K562 (cell line): ENCODE results near the gene C1QTNF9B. TPM values are rescaled to one million over a fixed set of nuclear protein-coding genes. Genes with fewer than 3 reads are reported as not detected.

Source experiments
- ARNT ChIP-seq, 2 experiments: fragments of 450-650 bp; IDR thresholded peaks; 2 replicates each; pipeline ENCODE4 v1.6.1; 2016; ENCODE audit warnings: mild to moderate bottlenecking in 1 of 2
- BCL6 ChIP-seq: fragments of 250-450 bp; sonication (Bioruptor Pico); IDR thresholded peaks from 2 replicates; pipeline ENCODE4 v1.4.0; 2020
- BRF1 ChIP-seq: IDR thresholded peaks from 3 replicates; pipeline ENCODE4 v1.6.1; 2011; ENCODE audit warnings: borderline replicate concordance, mild to moderate bottlenecking; ENCODE audit not compliant: insufficient read length; ENCODE audit errors: extremely low read depth
- CBFA2T2 ChIP-seq: fragments of 450-650 bp; conservative IDR thresholded peaks from 2 replicates; pipeline ENCODE4 v1.6.1; 2017; ENCODE audit warnings: mild to moderate bottlenecking
- CHAMP1 ChIP-seq: fragments of 450-650 bp; IDR thresholded peaks from 2 replicates; pipeline ENCODE4 v1.6.1; 2016; ENCODE audit warnings: mild to moderate bottlenecking
- NFIC ChIP-seq: fragments of 450-650 bp; IDR thresholded peaks from 2 replicates; pipeline ENCODE4 v1.6.1; 2017; ENCODE audit warnings: mild to moderate bottlenecking, inconsistent platforms
- TCFL5 ChIP-seq: fragments of 250-450 bp; sonication (Bioruptor Pico); conservative IDR thresholded peaks from 2 replicates; pipeline ENCODE4 v1.6.1; 2021; ENCODE audit warnings: mild to moderate bottlenecking, moderate library complexity, matching md5 sums
- THAP12 ChIP-seq: fragments of 250-450 bp; sonication (Bioruptor Pico); IDR thresholded peaks from 2 replicates; pipeline ENCODE4 v1.9.0; 2021; ENCODE audit warnings: mild to moderate bottlenecking, inconsistent platforms
- ZFPM2 ChIP-seq: fragments of 250-450 bp; sonication (Bioruptor Pico); IDR thresholded peaks from 2 replicates; pipeline ENCODE4 v1.5.1; 2022; ENCODE audit warnings: mild to moderate bottlenecking
- polyA plus RNA-seq, 8 experiments: library from polyadenylated mRNA; depleted of rRNA in 4 of 8; stranded (reverse) in 5 of 8; unstranded in 3 of 8; fragments of >200 nt; fragmentation: Nextera tagmentation in 2 of 8; fragmentation: Illumina TruSeq in 1 of 8; extraction: Ambion mirVana in 2 of 8; extraction: Trizol in 1 of 8; gene quantifications; 2 replicates each; pipeline versions ENCODE4 v1.2.1 to v1.2.3, GENCODE V29; 2011 to 2014; ENCODE audit warnings: inconsistent platforms in 1 of 8, missing spikeins in 1 of 8
- total RNA-seq, 7 experiments: library from RNA; depleted of rRNA in 6 of 7; stranded (reverse); fragments of >200 nt in 6 of 7; fragmentation: Illumina TruSeq in 2 of 7; extraction: Trizol in 2 of 7; gene quantifications; 2 replicates each; pipeline versions ENCODE4 v1.2.1 to v1.2.3, GENCODE V29; 2011 to 2021; ENCODE audit warnings: low replicate concordance in 1 of 7
- TF ChIP-seq, protein P1 (sequence below): fragments of 450-650 bp; IDR thresholded peaks from 2 replicates; pipeline ENCODE4 v1.6.1; 2016; ENCODE audit warnings: mild to moderate bottlenecking, moderate library complexity

The C1QTNF9B gene
- total and polyA plus RNA-seq, 9 of the 15 experiments (the other 6 are each of a cell fraction or from before 2014, with no cell fraction given): 0.14 to 0.94 (median 0.35) TPM; not detected in 3

DNA sequence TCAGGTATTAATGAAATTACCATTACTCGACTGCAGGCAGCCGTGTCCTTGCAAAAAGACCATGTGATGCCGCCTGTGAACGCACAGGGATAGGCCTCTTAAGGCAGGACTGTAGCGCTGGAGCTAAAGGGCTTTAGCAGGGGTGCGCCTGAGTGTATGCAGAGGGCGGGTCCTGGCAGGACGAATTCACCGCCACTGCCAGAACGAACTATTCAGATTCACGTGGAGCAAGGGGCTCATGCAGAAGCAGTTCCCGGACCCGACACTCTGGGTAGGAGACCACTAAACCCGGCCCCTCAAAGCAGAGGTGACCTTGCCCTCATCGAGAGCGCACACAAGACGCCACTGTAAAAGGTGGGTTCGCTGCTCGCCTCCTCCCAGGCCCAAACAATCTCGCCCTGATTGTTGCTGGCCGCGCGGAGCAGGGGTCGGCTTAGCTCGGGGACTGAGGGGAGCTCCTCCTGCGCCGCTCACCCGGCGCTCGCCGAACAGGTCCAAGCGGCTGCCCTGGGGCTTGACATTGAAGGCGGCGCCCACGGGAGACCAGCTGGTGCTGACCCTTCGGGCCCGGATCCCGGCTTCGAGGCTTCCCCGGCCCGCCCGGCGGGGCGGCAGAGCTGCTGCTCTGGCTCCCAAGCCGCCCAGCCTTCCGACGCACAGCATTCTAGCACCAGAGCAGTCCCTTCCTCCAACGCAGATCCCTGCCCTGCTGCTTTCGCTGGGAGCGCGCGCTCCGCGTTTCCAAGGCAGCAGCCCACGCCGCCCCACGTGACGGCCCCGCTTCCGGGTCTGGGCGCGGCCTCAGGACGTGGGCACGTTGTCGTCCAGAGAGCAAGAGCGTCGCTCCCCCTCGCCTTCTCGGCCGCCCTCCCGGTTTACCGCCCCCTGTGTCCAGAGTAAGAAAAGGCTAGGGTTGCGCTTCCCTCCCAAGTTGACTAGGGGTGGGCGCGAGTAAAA is 8.4 kb downstream of the C1QTNF9B start, which contains the start of gene MIPEP (continued):
- TF ChIP-seq, protein P1, sequence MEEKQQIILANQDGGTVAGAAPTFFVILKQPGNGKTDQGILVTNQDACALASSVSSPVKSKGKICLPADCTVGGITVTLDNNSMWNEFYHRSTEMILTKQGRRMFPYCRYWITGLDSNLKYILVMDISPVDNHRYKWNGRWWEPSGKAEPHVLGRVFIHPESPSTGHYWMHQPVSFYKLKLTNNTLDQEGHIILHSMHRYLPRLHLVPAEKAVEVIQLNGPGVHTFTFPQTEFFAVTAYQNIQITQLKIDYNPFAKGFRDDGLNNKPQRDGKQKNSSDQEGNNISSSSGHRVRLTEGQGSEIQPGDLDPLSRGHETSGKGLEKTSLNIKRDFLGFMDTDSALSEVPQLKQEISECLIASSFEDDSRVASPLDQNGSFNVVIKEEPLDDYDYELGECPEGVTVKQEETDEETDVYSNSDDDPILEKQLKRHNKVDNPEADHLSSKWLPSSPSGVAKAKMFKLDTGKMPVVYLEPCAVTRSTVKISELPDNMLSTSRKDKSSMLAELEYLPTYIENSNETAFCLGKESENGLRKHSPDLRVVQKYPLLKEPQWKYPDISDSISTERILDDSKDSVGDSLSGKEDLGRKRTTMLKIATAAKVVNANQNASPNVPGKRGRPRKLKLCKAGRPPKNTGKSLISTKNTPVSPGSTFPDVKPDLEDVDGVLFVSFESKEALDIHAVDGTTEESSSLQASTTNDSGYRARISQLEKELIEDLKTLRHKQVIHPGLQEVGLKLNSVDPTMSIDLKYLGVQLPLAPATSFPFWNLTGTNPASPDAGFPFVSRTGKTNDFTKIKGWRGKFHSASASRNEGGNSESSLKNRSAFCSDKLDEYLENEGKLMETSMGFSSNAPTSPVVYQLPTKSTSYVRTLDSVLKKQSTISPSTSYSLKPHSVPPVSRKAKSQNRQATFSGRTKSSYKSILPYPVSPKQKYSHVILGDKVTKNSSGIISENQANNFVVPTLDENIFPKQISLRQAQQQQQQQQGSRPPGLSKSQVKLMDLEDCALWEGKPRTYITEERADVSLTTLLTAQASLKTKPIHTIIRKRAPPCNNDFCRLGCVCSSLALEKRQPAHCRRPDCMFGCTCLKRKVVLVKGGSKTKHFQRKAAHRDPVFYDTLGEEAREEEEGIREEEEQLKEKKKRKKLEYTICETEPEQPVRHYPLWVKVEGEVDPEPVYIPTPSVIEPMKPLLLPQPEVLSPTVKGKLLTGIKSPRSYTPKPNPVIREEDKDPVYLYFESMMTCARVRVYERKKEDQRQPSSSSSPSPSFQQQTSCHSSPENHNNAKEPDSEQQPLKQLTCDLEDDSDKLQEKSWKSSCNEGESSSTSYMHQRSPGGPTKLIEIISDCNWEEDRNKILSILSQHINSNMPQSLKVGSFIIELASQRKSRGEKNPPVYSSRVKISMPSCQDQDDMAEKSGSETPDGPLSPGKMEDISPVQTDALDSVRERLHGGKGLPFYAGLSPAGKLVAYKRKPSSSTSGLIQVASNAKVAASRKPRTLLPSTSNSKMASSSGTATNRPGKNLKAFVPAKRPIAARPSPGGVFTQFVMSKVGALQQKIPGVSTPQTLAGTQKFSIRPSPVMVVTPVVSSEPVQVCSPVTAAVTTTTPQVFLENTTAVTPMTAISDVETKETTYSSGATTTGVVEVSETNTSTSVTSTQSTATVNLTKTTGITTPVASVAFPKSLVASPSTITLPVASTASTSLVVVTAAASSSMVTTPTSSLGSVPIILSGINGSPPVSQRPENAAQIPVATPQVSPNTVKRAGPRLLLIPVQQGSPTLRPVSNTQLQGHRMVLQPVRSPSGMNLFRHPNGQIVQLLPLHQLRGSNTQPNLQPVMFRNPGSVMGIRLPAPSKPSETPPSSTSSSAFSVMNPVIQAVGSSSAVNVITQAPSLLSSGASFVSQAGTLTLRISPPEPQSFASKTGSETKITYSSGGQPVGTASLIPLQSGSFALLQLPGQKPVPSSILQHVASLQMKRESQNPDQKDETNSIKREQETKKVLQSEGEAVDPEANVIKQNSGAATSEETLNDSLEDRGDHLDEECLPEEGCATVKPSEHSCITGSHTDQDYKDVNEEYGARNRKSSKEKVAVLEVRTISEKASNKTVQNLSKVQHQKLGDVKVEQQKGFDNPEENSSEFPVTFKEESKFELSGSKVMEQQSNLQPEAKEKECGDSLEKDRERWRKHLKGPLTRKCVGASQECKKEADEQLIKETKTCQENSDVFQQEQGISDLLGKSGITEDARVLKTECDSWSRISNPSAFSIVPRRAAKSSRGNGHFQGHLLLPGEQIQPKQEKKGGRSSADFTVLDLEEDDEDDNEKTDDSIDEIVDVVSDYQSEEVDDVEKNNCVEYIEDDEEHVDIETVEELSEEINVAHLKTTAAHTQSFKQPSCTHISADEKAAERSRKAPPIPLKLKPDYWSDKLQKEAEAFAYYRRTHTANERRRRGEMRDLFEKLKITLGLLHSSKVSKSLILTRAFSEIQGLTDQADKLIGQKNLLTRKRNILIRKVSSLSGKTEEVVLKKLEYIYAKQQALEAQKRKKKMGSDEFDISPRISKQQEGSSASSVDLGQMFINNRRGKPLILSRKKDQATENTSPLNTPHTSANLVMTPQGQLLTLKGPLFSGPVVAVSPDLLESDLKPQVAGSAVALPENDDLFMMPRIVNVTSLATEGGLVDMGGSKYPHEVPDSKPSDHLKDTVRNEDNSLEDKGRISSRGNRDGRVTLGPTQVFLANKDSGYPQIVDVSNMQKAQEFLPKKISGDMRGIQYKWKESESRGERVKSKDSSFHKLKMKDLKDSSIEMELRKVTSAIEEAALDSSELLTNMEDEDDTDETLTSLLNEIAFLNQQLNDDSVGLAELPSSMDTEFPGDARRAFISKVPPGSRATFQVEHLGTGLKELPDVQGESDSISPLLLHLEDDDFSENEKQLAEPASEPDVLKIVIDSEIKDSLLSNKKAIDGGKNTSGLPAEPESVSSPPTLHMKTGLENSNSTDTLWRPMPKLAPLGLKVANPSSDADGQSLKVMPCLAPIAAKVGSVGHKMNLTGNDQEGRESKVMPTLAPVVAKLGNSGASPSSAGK: no peak
- no peak for TF ChIP-seq TCFL5 (CRISPR knock-in tag)
- TF ChIP-seq THAP12 (CRISPR knock-in tag): peak; percentile 90
- TF ChIP-seq BCL6 (CRISPR knock-in tag): no peak
- TF ChIP-seq ZFPM2 (CRISPR knock-in tag): no peak
- TF ChIP-seq CBFA2T2: peak; percentile 65
- no peak for TF ChIP-seq BRF1
- TF ChIP-seq NFIC: no peak
- no peak for TF ChIP-seq CHAMP1
- no peak for TF ChIP-seq ARNT (IDR thresholded peaks at IDR 0.05)
